Activated B cell treated with CpG ODN at 0.5 μM for 24 hours (primary cell): ENCODE results near the gene WNT7B. TPM values are rescaled to one million over a fixed set of nuclear protein-coding genes. Genes with fewer than 3 reads are reported as not detected.

ENCODE experiments used
- ATAC-seq: fragments of 200-7000 bp; cut with Tn5 transposase; one replicate; pipeline ENCODE4 v1.10.0; 2021; ENCODE audit warnings: low read depth, mild to moderate bottlenecking, moderate library complexity
- CTCF ChIA-PET: fragments of 350-600 bp; sonication (Branson Sonifier 250); formaldehyde crosslinking; loops from one replicate; lab custom pipeline; 2021; ENCODE audit warnings: antibody characterized with exemption; lab: Charles Lee
- POLR2A ChIA-PET: fragments of 350-600 bp; sonication (Branson Sonifier 250); formaldehyde crosslinking; loops from one replicate; lab custom pipeline; 2021; ENCODE audit warnings: antibody characterized with exemption; lab: Charles Lee
- DNase-seq: peaks from one replicate; pipeline ENCODE4 v3.0.0; 2022
- H3K27ac Mint-ChIP-seq: one replicate; pipeline ENCODE4 v1.8.0; 2020; ENCODE audit warnings: mixed read lengths
- H3K27me3 Mint-ChIP-seq: one replicate; pipeline ENCODE4 v1.8.0; 2021; ENCODE audit warnings: mixed read lengths
- H3K36me3 Mint-ChIP-seq: one replicate; pipeline ENCODE4 v1.8.0; 2021; ENCODE audit warnings: low read depth, mixed read lengths
- H3K4me1 Mint-ChIP-seq: one replicate; pipeline ENCODE4 v1.8.0; 2021; ENCODE audit warnings: mixed read lengths
- H3K4me3 Mint-ChIP-seq: one replicate; pipeline ENCODE4 v1.8.0; 2020; ENCODE audit warnings: mild to moderate bottlenecking, mixed read lengths
- H3K9me3 Mint-ChIP-seq: one replicate; pipeline ENCODE4 v1.8.0; 2020; ENCODE audit warnings: mixed read lengths
- intact Hi-C: fragments of 100-400 bp; cut with micrococcal nuclease; formaldehyde crosslinking; loops from one replicate; pipeline ENCODE4 v1.15.1; 2024
- total RNA-seq: library from RNA; stranded (reverse); gene quantifications from 2 replicates; pipeline ENCODE4 v1.2.3, GENCODE V29; 2022
- TF ChIP-seq, protein P1 (sequence below): fragments of 200-600 bp; IDR thresholded peaks from one replicate; pipeline ENCODE4 v1.8.0; 2022; ENCODE audit warnings: antibody characterized with exemption, mild to moderate bottlenecking

WNT7B gene
- total RNA-seq, 1 donor from 2014 or later: not detected

GRCh38 chr22:45891021-45891421, 85.9 kb downstream of the WNT7B start:
- Mint-ChIP-seq H3K27ac (no peak overlapping the region), H3K4me1 (no peaks in the 10 kb centered on the region), H3K9me3 (no peaks in the 10 kb centered on the region), H3K4me3 (no peak overlapping the region), H3K36me3 (no peaks in the 10 kb centered on the region), H3K27me3 (peaks cover 15% of the 10 kb centered on the region)
- DNase-seq (no peak), ATAC-seq (no peak)
- ChIA-PET CTCF (no interaction called here), POLR2A (no interaction called here)
- TF ChIP-seq, protein P1, sequence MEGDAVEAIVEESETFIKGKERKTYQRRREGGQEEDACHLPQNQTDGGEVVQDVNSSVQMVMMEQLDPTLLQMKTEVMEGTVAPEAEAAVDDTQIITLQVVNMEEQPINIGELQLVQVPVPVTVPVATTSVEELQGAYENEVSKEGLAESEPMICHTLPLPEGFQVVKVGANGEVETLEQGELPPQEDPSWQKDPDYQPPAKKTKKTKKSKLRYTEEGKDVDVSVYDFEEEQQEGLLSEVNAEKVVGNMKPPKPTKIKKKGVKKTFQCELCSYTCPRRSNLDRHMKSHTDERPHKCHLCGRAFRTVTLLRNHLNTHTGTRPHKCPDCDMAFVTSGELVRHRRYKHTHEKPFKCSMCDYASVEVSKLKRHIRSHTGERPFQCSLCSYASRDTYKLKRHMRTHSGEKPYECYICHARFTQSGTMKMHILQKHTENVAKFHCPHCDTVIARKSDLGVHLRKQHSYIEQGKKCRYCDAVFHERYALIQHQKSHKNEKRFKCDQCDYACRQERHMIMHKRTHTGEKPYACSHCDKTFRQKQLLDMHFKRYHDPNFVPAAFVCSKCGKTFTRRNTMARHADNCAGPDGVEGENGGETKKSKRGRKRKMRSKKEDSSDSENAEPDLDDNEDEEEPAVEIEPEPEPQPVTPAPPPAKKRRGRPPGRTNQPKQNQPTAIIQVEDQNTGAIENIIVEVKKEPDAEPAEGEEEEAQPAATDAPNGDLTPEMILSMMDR: no peak
- intact Hi-C loops: no loop called here

GRCh38 chr22:45890351-45890635, 86.7 kb downstream of the WNT7B start:
- ChIA-PET POLR2A (no interaction called here), CTCF (no interaction called here)
- intact Hi-C loops: no loop called here
- Mint-ChIP-seq H3K9me3 (no peaks in the 10 kb centered on the region), H3K27me3 (peaks cover 15% of the 10 kb centered on the region), H3K27ac (no peak overlapping the region), H3K4me1 (no peaks in the 10 kb centered on the region), H3K36me3 (no peaks in the 10 kb centered on the region), H3K4me3 (no peak overlapping the region)
- DNase-seq (no peak), ATAC-seq (no peak)
- TF ChIP-seq, protein P1: no peak

- CTCF ChIA-PET: no interaction called here
- H3K4me3 Mint-ChIP-seq: no peak overlapping the region
These were observed 87.2 kb downstream of the WNT7B start for GRCh38 chr22:45889539-45890350.

GRCh38 chr22:45889093-45889538, 87.8 kb downstream of the WNT7B start:
- CTCF ChIA-PET: no interaction called here
- TF ChIP-seq, protein P1: no peak
- H3K4me1 Mint-ChIP-seq: no peaks in the 10 kb centered on the region
- peaks cover 12% of the 10 kb centered on the region for H3K27me3 Mint-ChIP-seq
- no peak overlapping the region for H3K4me3 Mint-ChIP-seq
- H3K27ac Mint-ChIP-seq: no peak overlapping the region
- no peak for ATAC-seq
- H3K9me3 Mint-ChIP-seq: no peaks in the 10 kb centered on the region
- intact Hi-C loops: no loop called here
- no peaks in the 10 kb centered on the region for H3K36me3 Mint-ChIP-seq
- POLR2A ChIA-PET: no interaction called here
- DNase-seq: no peak

More at GRCh38 chr22:45889539-45890350, 87.2 kb downstream of the WNT7B start:
- TF ChIP-seq, protein P1: no peak
- no peak overlapping the region for H3K27ac Mint-ChIP-seq
- POLR2A ChIA-PET: no interaction called here
- H3K4me1 Mint-ChIP-seq: no peaks in the 10 kb centered on the region
- DNase-seq (no peak), ATAC-seq (no peak)
- intact Hi-C loops: no loop called here
- H3K27me3 Mint-ChIP-seq: peaks cover 15% of the 10 kb centered on the region
- no peaks in the 10 kb centered on the region for H3K9me3 Mint-ChIP-seq
- no peaks in the 10 kb centered on the region for H3K36me3 Mint-ChIP-seq

- no peaks in the 10 kb centered on the region for H3K36me3 Mint-ChIP-seq
- no peak overlapping the region for H3K27ac Mint-ChIP-seq
- H3K4me3 Mint-ChIP-seq: no peak overlapping the region
- DNase-seq: no peak
- no peaks in the 10 kb centered on the region for H3K4me1 Mint-ChIP-seq
- no peaks in the 10 kb centered on the region for H3K9me3 Mint-ChIP-seq
- ChIA-PET CTCF (no interaction called here), POLR2A (no interaction called here)
- H3K27me3 Mint-ChIP-seq: peaks cover 14% of the 10 kb centered on the region
- no peak for ATAC-seq
- TF ChIP-seq, protein P1: no peak
- intact Hi-C loops: no loop called here
These were observed 88.5 kb downstream of the WNT7B start for GRCh38 chr22:45888221-45889092.
